ENCODE results near the gene ELMOD3.

ELMOD3 gene

DNA sequence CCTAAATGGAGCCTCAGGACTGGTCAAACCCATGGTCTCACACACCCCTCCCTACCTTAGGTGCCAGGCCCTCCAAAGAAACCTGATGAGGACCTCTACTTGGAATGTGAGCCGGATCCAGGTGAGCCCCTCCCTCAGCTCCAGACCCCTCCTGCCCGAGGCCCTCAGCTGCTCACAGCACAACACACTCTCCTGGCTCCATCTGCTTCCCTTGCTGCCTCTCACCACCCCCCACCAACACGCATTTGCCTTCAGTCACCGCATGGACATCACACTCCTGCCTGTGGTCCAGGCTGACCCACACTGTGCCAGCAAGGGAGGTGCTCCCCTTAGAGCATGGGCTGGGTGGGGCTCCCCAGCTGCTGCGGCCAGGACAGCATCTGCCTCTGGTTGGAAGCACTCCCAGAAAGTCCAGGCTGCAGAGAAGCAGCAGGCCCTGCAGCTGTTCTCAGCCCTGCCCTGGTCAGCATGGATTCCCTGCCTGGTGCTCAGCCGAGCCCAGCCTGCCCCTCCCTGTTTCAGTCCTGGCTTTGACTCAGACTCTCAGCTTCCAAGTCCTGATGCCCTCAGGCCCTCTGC is 79.0 kb downstream of the ELMOD3 start:
- H3K36me3 ChIP-seq = no peaks in the 10 kb centered on the region
- peak overlapping the region; percentile 94 to 97 for H3K27ac ChIP-seq
- no peaks in the 10 kb centered on the region for H3K9me3 ChIP-seq
- TF ChIP-seq, protein P1, sequence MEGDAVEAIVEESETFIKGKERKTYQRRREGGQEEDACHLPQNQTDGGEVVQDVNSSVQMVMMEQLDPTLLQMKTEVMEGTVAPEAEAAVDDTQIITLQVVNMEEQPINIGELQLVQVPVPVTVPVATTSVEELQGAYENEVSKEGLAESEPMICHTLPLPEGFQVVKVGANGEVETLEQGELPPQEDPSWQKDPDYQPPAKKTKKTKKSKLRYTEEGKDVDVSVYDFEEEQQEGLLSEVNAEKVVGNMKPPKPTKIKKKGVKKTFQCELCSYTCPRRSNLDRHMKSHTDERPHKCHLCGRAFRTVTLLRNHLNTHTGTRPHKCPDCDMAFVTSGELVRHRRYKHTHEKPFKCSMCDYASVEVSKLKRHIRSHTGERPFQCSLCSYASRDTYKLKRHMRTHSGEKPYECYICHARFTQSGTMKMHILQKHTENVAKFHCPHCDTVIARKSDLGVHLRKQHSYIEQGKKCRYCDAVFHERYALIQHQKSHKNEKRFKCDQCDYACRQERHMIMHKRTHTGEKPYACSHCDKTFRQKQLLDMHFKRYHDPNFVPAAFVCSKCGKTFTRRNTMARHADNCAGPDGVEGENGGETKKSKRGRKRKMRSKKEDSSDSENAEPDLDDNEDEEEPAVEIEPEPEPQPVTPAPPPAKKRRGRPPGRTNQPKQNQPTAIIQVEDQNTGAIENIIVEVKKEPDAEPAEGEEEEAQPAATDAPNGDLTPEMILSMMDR (IDR thresholded peaks at IDR 0.05) = no peak
- H3K4me3 ChIP-seq = no peak overlapping the region
- peaks cover 0 to 41% (median 31%) of the 10 kb centered on the region in 4 donors for H3K4me1 ChIP-seq
- intact Hi-C loops (cut with DNase I; ENCODE audit: low total_unique reads) = no loop called here
- H3K27me3 ChIP-seq = no peaks in the 10 kb centered on the region
- DNase-seq = peak; percentile 88 to 92

DNA sequence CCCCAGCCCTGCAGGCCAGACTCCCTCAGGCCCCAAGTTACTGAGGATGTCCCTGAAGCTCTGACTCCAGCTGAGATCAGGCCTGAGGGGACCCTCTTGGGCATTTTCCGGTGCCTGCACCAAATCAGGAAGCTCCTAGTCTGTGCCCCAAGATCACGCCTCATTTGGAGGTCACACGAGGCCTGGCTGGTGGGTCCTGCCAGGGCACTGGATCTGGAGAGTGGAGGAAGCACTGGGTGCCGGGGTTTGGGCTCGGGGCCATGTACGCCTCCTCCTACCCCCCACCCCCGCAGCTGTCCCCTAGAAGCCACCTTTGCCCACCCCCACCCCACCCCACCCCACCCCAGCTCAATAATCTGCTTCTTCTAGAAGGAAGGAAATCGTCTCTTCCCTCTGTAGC is 80.1 kb downstream of the ELMOD3 start:
- no peaks in the 10 kb centered on the region for H3K27me3 ChIP-seq
- peak in 1 of 2 donors; percentile 69 for DNase-seq
- TF ChIP-seq, protein P1 (IDR thresholded peaks at IDR 0.05) = no peak
- peak overlapping the region; percentile 94 to 97 for H3K27ac ChIP-seq
- no peaks in the 10 kb centered on the region for H3K9me3 ChIP-seq
- no peaks in the 10 kb centered on the region for H3K36me3 ChIP-seq
- H3K4me1 ChIP-seq = peaks cover 0 to 45% (median 36%) of the 10 kb centered on the region in 4 donors
- no peak overlapping the region for H3K4me3 ChIP-seq
- intact Hi-C loops (cut with DNase I; ENCODE audit: low total_unique reads) = loop anchor here (5.0 kb wide), 1 partner anchor 103 kb away; the partner anchor contains the start of gene MAT2A

DNA sequence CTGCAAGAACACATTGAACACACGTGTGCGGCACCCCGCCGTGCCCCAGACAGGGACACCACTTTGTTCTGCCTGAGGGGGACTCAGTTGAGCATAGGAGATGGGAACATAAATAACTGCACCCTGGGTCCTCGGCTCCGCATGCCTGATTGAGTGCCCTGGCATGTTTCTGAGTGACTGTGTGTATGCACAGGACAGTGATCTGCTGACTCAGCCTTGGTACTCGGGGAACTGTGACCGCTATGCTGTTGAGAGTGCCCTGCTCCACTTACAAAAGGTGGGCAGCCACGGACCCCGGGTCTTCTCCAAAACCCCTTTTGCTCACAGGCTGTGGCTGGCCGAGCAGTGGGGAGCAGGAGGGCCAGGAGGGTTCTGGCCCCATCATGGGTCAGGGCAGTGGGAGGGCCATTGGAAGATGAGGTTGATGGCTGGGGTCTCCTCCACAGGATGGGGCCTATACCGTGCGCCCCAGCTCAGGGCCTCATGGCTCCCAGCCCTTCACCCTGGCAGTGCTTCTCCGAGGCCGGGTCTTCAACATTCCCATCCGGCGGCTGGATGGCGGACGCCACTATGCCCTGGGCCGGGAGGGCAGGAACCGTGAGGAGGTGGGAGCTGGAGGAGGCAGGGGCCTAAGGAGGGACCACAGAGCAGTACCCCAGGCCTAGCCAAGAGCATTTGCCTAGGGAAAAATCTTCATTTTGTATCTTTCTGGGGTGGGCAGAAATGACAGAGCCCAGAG is 80.8 kb downstream of the ELMOD3 start:
- Histone ChIP-seq H3K4me3 (no peak overlapping the region), H3K9me3 (no peaks in the 10 kb centered on the region), H3K36me3 (no peaks in the 10 kb centered on the region), H3K27ac (peak overlapping the region; percentile 94 to 97), H3K27me3 (no peaks in the 10 kb centered on the region), H3K4me1 (peaks cover 0 to 45% (median 36%) of the 10 kb centered on the region in 4 donors)
- peak in 1 of 2 donors; percentile 68 for DNase-seq
- intact Hi-C loops (cut with DNase I; ENCODE audit: low total_unique reads) = loop anchor here (5.0 kb wide), 1 partner anchor 102 kb away; the partner anchor contains the start of gene MAT2A
- TF ChIP-seq, protein P1 (IDR thresholded peaks at IDR 0.05) = no peak

DNA sequence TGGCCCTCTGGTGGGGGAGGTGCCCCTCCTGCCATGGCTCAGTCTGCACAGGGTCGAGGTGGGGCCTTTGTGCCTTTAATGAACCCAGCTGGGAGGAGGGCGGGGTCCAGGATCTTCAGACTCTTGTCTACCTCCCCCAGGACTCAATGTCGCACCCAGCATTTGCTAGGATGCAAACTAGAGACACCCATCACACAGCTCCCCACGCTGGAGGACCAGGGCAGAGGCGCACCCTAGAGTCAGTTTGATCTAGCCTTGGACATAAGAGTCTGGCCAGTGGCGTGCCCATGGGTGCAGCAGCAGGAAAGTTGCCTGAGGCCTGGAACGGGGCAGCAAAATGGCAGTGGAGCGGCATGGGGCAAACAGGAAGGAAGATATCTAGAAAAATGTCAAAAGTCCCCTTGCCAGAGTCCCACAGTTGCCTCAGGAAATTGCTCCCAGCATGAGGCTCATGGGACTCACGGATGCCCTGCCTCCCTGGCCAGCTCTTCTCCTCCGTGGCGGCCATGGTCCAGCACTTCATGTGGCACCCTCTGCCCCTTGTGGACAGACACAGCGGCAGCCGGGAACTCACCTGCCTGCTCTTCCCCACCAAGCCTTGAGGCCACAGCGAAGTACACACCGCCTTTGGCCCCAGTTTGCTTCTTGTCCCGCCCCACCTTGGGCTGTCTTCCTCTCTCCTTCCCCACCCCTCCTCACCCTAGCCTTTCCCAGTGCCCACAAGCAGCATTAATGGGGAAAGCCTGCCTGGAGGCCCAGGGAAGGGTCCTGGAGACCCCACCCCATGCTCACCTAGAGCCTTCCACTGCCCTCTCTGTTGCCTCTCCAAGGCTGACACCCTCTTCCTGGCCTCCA is 81.6 kb downstream of the ELMOD3 start:
- Histone ChIP-seq H3K9me3 (no peaks in the 10 kb centered on the region), H3K27ac (peak overlapping the region; percentile 94 to 97)

More for the DNA sequence above, 81.6 kb downstream of the ELMOD3 start:
- H3K4me3 ChIP-seq = no peak overlapping the region
- H3K4me1 ChIP-seq = peaks cover 0 to 45% (median 36%) of the 10 kb centered on the region in 4 donors
- TF ChIP-seq, protein P1 (IDR thresholded peaks at IDR 0.05) = no peak
- H3K36me3 ChIP-seq = no peaks in the 10 kb centered on the region
- intact Hi-C loops (cut with DNase I; ENCODE audit: low total_unique reads) = loop anchor here (5.0 kb wide), 1 partner anchor 101 kb away; the partner anchor contains the start of gene MAT2A
- DNase-seq = peak in 1 of 2 donors; percentile 65
- H3K27me3 ChIP-seq = no peaks in the 10 kb centered on the region

Data from tibial artery (tissue), 4 donors.